ENCODE results near the gene KRT86.
A peak's percentile ranks its signal among the peaks of the same experiment; 100 is the strongest.
"Not testable (repeated sequence)": the region's sequence is repeated elsewhere in the genome, so short reads cannot be mapped to it uniquely, and the experiment has no call there.

KRT86 gene

GRCh38 chr12:52232674-52233461 lies 41.6 kb upstream of the KRT86 start, which contains the start of gene KRT7:
Gene KRT7, plus strand, starts transcription at chr12:52233243. Its CDS starts 54 bp downstream, at chr12:52233297.
- no peak within 1 kb of the TSS for H3K4me3 ChIP-seq (ENCODE audit: low read length)
- peaks cover 52% of the 10 kb centered on the region for H3K4me1 ChIP-seq (ENCODE audit: control insufficient read depth, insufficient read depth, low read length)
- no peaks in the 10 kb centered on the region for H3K36me3 ChIP-seq (ENCODE audit: insufficient read depth, low read length)
- no peaks in the 10 kb centered on the region for H3K9me3 ChIP-seq (replicated peaks; ENCODE audit: low read length)
- H3K9ac ChIP-seq (ENCODE audit: low read depth, low read length): no peak within 1 kb of the TSS
- no peaks in the 10 kb centered on the region for H3K27me3 ChIP-seq (ENCODE audit: control insufficient read depth, insufficient read depth, low read length)
- H3K4me2 ChIP-seq (ENCODE audit: low read length): no peak within 1 kb of the TSS

GRCh38 chr12:52233462-52234207 lies 40.8 kb upstream of the KRT86 start:
- no peak overlapping the region for H3K9ac ChIP-seq (ENCODE audit: low read depth, low read length)

GRCh38 chr12:52234223-52234810 lies 40.1 kb upstream of the KRT86 start:
- Histone ChIP-seq H3K9ac (ENCODE audit: low read depth, low read length) (no peak overlapping the region), H3K4me1 (ENCODE audit: control insufficient read depth, insufficient read depth, low read length) (peaks cover 43% of the 10 kb centered on the region), H3K27me3 (ENCODE audit: control insufficient read depth, insufficient read depth, low read length) (no peaks in the 10 kb centered on the region), H3K4me3 (ENCODE audit: low read length) (no peak overlapping the region), H3K4me2 (ENCODE audit: low read length) (no peak overlapping the region), H3K9me3 (replicated peaks; ENCODE audit: low read length) (no peaks in the 10 kb centered on the region), H3K36me3 (ENCODE audit: insufficient read depth, low read length) (no peaks in the 10 kb centered on the region)

More at GRCh38 chr12:52233462-52234207, 40.8 kb upstream of the KRT86 start:
- Histone ChIP-seq H3K4me2 (ENCODE audit: low read length) (no peak overlapping the region), H3K4me1 (ENCODE audit: control insufficient read depth, insufficient read depth, low read length) (peaks cover 48% of the 10 kb centered on the region), H3K36me3 (ENCODE audit: insufficient read depth, low read length) (no peaks in the 10 kb centered on the region), H3K27me3 (ENCODE audit: control insufficient read depth, insufficient read depth, low read length) (no peaks in the 10 kb centered on the region), H3K4me3 (ENCODE audit: low read length) (no peak overlapping the region), H3K9me3 (replicated peaks; ENCODE audit: low read length) (no peaks in the 10 kb centered on the region)

- H3K4me1 ChIP-seq (ENCODE audit: control insufficient read depth, insufficient read depth, low read length): peaks cover 34% of the 10 kb centered on the region
- H3K36me3 ChIP-seq (ENCODE audit: insufficient read depth, low read length): no peaks in the 10 kb centered on the region
- H3K4me2 ChIP-seq (ENCODE audit: low read length): no peak overlapping the region
- peak overlapping the region; percentile 16 for H3K9ac ChIP-seq (ENCODE audit: low read depth, low read length)
- H3K27me3 ChIP-seq (ENCODE audit: control insufficient read depth, insufficient read depth, low read length): no peaks in the 10 kb centered on the region
- H3K4me3 ChIP-seq (ENCODE audit: low read length): no peak overlapping the region
- H3K9me3 ChIP-seq (replicated peaks; ENCODE audit: low read length): no peaks in the 10 kb centered on the region
Measured at GRCh38 chr12:52235001-52235764, 39.3 kb upstream of the KRT86 start.

- Histone ChIP-seq H3K36me3 (ENCODE audit: insufficient read depth, low read length) (no peaks in the 10 kb centered on the region), H3K4me3 (ENCODE audit: low read length) (no peak overlapping the region), H3K4me1 (ENCODE audit: control insufficient read depth, insufficient read depth, low read length) (peaks cover 29% of the 10 kb centered on the region), H3K9me3 (replicated peaks; ENCODE audit: low read length) (no peaks in the 10 kb centered on the region), H3K4me2 (ENCODE audit: low read length) (no peak overlapping the region), H3K9ac (ENCODE audit: low read depth, low read length) (peak overlapping the region; percentile 16), H3K27me3 (ENCODE audit: control insufficient read depth, insufficient read depth, low read length) (no peaks in the 10 kb centered on the region)
Measured at GRCh38 chr12:52235822-52236361, 38.6 kb upstream of the KRT86 start.

GRCh38 chr12:52236386-52237050 lies 37.9 kb upstream of the KRT86 start:
- no peaks in the 10 kb centered on the region for H3K27me3 ChIP-seq (ENCODE audit: control insufficient read depth, insufficient read depth, low read length)
- H3K4me1 ChIP-seq (ENCODE audit: control insufficient read depth, insufficient read depth, low read length): peaks cover 29% of the 10 kb centered on the region
- H3K9ac ChIP-seq (ENCODE audit: low read depth, low read length): no peak overlapping the region
- no peak overlapping the region for H3K4me3 ChIP-seq (ENCODE audit: low read length)
- no peaks in the 10 kb centered on the region for H3K36me3 ChIP-seq (ENCODE audit: insufficient read depth, low read length)
- no peak overlapping the region for H3K4me2 ChIP-seq (ENCODE audit: low read length)
- H3K9me3 ChIP-seq (replicated peaks; ENCODE audit: low read length): no peaks in the 10 kb centered on the region

- Histone ChIP-seq H3K27me3 (ENCODE audit: control insufficient read depth, insufficient read depth, low read length) (no peaks in the 10 kb centered on the region), H3K4me3 (ENCODE audit: low read length) (no peak overlapping the region), H3K9ac (ENCODE audit: low read depth, low read length) (no peak overlapping the region), H3K4me1 (ENCODE audit: control insufficient read depth, insufficient read depth, low read length) (peaks cover 26% of the 10 kb centered on the region), H3K36me3 (ENCODE audit: insufficient read depth, low read length) (no peaks in the 10 kb centered on the region), H3K9me3 (replicated peaks; ENCODE audit: low read length) (no peaks in the 10 kb centered on the region), H3K4me2 (ENCODE audit: low read length) (no peak overlapping the region)
Measured at GRCh38 chr12:52238207-52238840, 36.1 kb upstream of the KRT86 start.

GRCh38 chr12:52238916-52239646 lies 35.4 kb upstream of the KRT86 start:
- no peak overlapping the region for H3K4me2 ChIP-seq (ENCODE audit: low read length)
- H3K4me3 ChIP-seq (ENCODE audit: low read length): no peak overlapping the region
- H3K4me1 ChIP-seq (ENCODE audit: control insufficient read depth, insufficient read depth, low read length): peaks cover 34% of the 10 kb centered on the region
- H3K9me3 ChIP-seq (replicated peaks; ENCODE audit: low read length): no peaks in the 10 kb centered on the region
- no peaks in the 10 kb centered on the region for H3K27me3 ChIP-seq (ENCODE audit: control insufficient read depth, insufficient read depth, low read length)
- H3K36me3 ChIP-seq (ENCODE audit: insufficient read depth, low read length): no peaks in the 10 kb centered on the region
- H3K9ac ChIP-seq (ENCODE audit: low read depth, low read length): no peak overlapping the region

- Histone ChIP-seq H3K27me3 (ENCODE audit: control insufficient read depth, insufficient read depth, low read length) (no peaks in the 10 kb centered on the region), H3K9me3 (replicated peaks; ENCODE audit: low read length) (no peaks in the 10 kb centered on the region), H3K4me1 (ENCODE audit: control insufficient read depth, insufficient read depth, low read length) (peaks cover 41% of the 10 kb centered on the region), H3K4me2 (ENCODE audit: low read length) (no peak overlapping the region), H3K9ac (ENCODE audit: low read depth, low read length) (no peak overlapping the region), H3K36me3 (ENCODE audit: insufficient read depth, low read length) (no peaks in the 10 kb centered on the region), H3K4me3 (ENCODE audit: low read length) (no peak overlapping the region)
Measured at GRCh38 chr12:52239767-52240166, 34.7 kb upstream of the KRT86 start.

- H3K9ac ChIP-seq (ENCODE audit: low read depth, low read length); H3K36me3 ChIP-seq (ENCODE audit: insufficient read depth, low read length); H3K4me3 ChIP-seq (ENCODE audit: low read length); H3K27me3 ChIP-seq (ENCODE audit: control insufficient read depth, insufficient read depth, low read length); H3K9me3 ChIP-seq (replicated peaks; ENCODE audit: low read length); H3K4me2 ChIP-seq (ENCODE audit: low read length): not testable (repeated sequence)
- peaks cover 41% of the 10 kb centered on the region for H3K4me1 ChIP-seq (ENCODE audit: control insufficient read depth, insufficient read depth, low read length)
Measured at GRCh38 chr12:52240247-52240646, 34.2 kb upstream of the KRT86 start.

Measured in skeletal muscle satellite cell (primary cell).